ENCODE results near the gene ALKBH8.
"Not testable (repeated sequence)": the region's sequence is repeated elsewhere in the genome, so short reads cannot be mapped to it uniquely, and the experiment has no call there.

ALKBH8 gene

GRCh38 chr11:107505647-107506225 is 59.8 kb downstream of the ALKBH8 start:
- DNase-seq (ENCODE audit: low spot score), result no peak

- no peak for DNase-seq (ENCODE audit: low spot score)
Observed at GRCh38 chr11:107504981-107505380, 60.6 kb downstream of the ALKBH8 start.

GRCh38 chr11:107501713-107502112 is 63.8 kb downstream of the ALKBH8 start:
- DNase-seq (ENCODE audit: low spot score), result no peak

- DNase-seq (ENCODE audit: low spot score), result not testable (repeated sequence)
Observed at GRCh38 chr11:107497371-107497770, 68.2 kb downstream of the ALKBH8 start.

- DNase-seq (ENCODE audit: low spot score), result no peak
Observed at GRCh38 chr11:107496011-107496410, 69.5 kb downstream of the ALKBH8 start.

- no peak for DNase-seq (ENCODE audit: low spot score)
Observed at GRCh38 chr11:107494055-107494454, 71.5 kb downstream of the ALKBH8 start.

- no peak for DNase-seq (ENCODE audit: low spot score)
Observed at GRCh38 chr11:107493117-107493516, 72.4 kb downstream of the ALKBH8 start.

GRCh38 chr11:107490836-107491235 is 74.7 kb downstream of the ALKBH8 start:
- DNase-seq (ENCODE audit: low spot score), result no peak

GRCh38 chr11:107482234-107482633 is 83.3 kb downstream of the ALKBH8 start:
- DNase-seq (ENCODE audit: low spot score), result no peak

- no peak for DNase-seq (ENCODE audit: low spot score)
Observed at GRCh38 chr11:107478922-107479321, 86.6 kb downstream of the ALKBH8 start.

- no peak for DNase-seq (ENCODE audit: low spot score)
Observed at GRCh38 chr11:107477820-107478219, 87.7 kb downstream of the ALKBH8 start.

- no peak for DNase-seq (ENCODE audit: low spot score)
Observed at GRCh38 chr11:107473792-107474191, 91.7 kb downstream of the ALKBH8 start.

- no peak for DNase-seq (ENCODE audit: low spot score)
Observed at GRCh38 chr11:107472966-107473365, 92.6 kb downstream of the ALKBH8 start.

GRCh38 chr11:107468596-107468995 is 96.9 kb downstream of the ALKBH8 start:
- no peak for DNase-seq (ENCODE audit: low spot score)

GRCh38 chr11:107467696-107468095 is 97.8 kb downstream of the ALKBH8 start:
- no peak for DNase-seq (ENCODE audit: low spot score)

GRCh38 chr11:107466275-107466866 is 99.2 kb downstream of the ALKBH8 start:
- DNase-seq (ENCODE audit: low spot score), result not testable (repeated sequence)

- peak; percentile 95 for DNase-seq (ENCODE audit: low spot score)
Observed at GRCh38 chr11:107457558-107458271, 107.8 kb downstream of the ALKBH8 start, which contains the start of gene CWF19L2. Gene CWF19L2, minus strand, starts transcription at chr11:107457825. Its CDS starts 9 bp downstream, at chr11:107457816.

- no peak for DNase-seq (ENCODE audit: low spot score)
Observed at GRCh38 chr11:107457205-107457557, 108.4 kb downstream of the ALKBH8 start.

GRCh38 chr11:107453594-107454286 is 111.8 kb downstream of the ALKBH8 start:
- DNase-seq (ENCODE audit: low spot score), result no peak
